NCI-H1417 treated with DMSO at 0.1 percent for 48 hours (cell line): Measurements from ENCODE around the gene MFSD12.
A peak's percentile ranks its signal among the peaks of the same experiment; 100 is the strongest.

Source experiments
- DNase-seq: peaks from one replicate; lab custom pipeline; 2025; lab: John Stamatoyannopoulos, UW

Gene MFSD12

DNA sequence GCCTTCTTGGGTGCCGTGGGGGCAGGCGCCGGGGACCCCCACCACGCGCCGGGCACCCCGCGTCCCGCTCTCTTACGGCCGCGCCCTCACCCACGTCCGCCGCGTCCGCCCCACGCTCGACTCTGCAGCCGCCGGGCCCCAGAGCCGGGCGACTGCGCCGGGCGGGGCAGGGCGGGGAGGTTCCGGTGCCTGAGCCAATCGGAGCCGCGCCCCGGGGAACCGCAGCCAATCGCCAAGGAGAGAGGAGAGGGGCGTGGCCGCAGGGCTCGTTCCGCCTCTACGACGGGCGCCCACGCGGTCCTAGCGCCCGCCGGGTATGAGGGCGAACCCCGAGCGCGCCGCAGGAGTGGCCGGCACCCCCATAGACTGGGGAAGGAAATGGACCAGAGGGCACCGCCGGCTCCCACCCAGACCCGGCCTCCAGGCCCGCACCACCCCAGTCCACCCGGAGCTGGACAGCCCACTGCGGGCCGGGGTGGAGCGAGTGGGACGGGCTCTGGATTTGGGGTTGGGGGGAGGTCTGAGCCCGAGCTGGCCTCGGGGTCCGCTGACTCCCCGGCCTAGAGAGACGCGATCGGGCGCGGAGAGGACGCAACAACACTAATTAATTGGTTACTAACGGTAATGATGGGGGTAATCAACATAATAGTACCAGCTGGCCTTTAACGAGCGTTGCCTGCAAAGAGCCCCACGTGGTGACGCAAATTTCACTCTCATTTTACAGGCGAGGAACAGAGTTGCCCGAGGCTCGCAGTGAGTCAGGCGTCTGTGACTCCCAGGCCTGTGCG, at the start of gene MFSD12:
Gene MFSD12, minus strand, starts transcription at position 126 of the 788 bp plus-strand sequence. CDS start 183 bp downstream, outside the sequence.
- peak; percentile 79 for DNase-seq

DNA sequence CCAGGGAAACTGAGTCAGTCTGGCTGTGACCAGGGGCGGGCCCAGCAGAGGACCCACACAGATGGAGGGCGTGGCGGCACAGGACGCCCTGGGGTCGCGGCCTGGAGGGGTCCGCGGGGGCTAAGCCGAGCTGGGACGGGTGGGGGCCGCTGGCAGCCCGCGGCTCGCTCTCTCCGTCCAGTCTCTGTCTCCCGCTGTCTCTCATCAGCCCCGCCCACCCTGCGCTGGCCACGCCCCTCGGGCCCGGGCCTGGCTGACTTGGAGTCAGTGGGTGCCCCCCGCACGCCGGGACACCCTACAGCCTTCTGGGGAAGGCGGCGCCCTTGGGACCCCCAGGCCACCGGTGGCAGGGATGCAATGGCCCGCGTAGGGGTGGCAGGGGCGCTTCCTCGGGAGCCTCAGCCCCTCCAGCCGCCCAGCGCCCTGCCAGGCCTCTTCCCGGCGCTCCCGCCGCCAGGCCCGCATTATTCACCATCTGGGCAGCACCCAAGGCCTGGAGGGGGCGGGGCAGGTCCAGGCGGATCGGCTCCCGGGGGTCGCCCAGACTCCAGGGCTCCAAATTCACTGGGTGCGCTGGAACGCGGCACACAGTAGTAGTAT, 49.4 kb upstream of the MFSD12 start, which contains the start of gene TBXA2R:
Gene TBXA2R, minus strand, starts transcription at position 186 of the 600 bp plus-strand sequence. CDS start 6,241 bp downstream, outside the sequence.
- no peak for DNase-seq

DNA sequence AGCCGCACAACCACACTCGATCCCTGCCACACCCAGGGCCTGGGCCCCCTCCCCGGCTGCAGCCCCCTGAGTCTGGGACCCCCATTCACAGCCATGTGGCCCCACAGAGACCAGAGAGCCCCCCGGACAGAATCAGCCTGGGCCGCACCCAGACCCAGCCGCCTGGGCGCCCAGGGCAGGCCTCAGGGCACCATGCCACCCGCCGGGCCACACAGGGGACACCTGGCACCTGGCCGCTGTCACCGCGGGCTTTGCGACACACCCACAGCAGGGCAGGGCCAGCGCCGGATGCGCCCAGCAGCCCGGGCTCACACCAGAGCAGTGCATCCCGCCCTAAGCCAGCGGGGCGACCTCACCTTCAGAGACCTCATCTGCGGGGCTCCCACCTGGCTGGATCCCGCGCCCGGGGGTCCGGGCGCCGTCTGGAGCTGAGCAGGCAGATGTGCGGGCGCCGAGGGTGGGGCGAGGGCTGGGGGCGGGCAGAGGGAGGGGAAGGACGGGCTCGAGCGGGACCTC, 48.8 kb upstream of the MFSD12 start:
- no peak for DNase-seq

DNA sequence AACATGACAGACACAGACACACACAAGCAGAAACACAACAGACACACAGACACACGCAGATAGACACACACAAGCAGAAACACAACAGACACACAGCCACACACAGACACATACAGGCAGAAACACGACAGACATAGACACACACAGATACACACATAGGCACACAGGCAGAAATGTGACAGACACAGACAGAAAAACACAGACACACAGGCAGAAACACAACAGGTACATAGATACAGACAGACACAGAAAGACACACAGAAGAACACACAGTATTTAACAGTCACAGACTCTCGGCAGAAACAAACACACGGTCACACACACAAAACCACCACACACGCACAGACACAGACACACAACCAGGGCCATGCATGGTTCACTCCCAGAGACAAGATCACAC, 48.4 kb upstream of the MFSD12 start:
- DNase-seq = no peak

DNA sequence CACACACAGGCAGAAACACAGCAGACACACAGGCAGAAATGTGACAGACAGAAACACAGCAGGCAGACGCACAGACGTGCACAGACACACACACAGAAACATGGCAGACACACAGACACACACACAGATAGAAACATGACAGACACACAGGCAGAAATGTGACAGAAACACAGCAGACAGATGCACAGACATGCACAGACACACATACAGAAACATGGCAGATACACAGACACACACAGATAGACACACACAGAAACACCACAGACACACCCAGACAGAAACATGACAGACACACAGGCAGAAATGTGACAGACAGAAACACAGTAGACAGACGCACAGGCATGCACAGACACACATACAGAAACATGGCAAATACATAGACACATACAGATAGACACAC, 48.0 kb upstream of the MFSD12 start:
- DNase-seq = no peak

DNA sequence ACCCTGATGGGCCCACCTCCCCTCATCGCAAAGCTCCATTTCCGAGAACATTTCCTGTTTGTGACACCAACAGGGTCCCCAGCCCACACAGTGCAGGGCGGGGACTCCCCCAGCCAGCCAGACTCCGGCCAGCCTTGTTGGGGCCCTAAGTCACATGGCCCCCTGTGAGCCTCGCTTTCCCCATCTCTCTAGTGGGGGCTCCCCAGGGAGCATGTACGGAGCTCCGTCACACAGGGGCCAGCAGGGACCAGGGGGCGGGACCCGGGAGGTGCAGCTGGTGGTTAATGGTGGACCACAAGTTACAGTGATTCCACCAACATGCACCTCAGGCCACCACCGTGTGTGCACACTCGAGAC, 47.6 kb upstream of the MFSD12 start:
- DNase-seq = no peak

DNA sequence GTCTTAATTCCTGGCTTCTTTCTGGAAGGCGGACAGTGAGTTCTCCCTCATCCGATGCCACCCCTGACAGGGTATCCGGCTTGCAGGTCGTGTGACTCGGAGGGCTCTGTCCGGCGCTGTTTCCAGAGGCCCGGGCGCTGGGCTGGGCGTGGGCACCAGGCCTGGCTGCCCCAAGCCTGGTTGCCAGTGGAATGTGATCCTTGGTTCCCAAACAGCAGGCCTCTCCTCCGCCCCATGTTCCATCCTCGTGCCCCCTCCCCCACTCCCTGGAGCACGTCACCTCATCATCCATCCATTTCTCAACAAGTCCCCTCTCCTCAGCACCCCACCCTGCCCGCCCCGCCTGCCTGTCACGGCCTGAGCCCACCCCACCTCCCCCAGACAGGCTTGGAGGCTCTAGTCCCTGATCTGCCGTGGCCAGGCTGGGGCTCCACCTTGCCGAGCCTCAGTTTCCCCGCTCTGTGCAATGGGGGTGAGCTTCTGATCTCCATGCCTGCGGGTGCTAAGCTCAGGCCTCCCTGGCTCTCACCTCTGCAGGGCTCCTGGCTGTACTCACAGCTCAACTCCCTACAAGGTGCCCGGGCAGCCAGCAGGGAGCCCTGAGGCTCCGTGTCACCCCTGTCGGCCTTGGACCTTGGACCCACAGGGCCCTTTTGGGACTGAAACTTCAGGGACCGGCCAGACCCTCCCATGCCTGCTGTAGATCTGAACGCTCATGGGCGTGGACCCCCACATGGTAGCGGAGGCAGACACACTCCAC, 47.0 kb upstream of the MFSD12 start:
- DNase-seq = no peak

DNA sequence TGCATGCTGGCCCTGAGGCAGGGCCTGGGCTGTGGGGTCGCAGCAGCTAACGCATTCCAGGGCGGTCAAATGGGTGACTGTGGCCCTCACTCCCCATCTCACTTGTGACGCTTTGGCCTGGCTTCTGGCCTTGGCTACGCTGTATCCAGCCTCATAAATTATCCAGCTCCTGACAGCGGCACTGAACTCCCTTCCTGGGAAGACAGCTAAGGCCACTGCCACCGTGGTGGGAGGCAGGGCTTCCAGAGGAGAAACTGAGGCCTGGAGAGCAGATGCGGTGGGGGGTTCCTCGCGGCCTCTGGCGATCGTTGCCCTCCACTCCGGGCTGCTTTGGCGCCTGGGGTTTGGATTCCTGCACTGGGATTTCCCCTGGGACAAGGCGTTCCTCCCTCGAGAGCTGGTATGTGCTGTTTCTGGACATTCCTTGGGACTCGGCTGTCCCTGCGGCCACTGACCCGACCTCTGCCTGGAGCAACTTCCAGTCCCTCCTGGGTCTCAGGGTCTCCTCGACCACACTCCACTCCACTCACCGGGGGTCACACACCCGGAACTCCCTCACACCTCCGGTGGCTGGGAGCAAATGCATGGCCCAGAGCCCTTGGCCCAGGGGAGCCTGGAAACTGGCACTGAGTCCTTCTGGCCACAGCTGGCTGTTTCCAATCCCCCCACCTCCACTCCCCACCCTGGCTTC, 45.9 kb upstream of the MFSD12 start:
- no peak for DNase-seq

DNA sequence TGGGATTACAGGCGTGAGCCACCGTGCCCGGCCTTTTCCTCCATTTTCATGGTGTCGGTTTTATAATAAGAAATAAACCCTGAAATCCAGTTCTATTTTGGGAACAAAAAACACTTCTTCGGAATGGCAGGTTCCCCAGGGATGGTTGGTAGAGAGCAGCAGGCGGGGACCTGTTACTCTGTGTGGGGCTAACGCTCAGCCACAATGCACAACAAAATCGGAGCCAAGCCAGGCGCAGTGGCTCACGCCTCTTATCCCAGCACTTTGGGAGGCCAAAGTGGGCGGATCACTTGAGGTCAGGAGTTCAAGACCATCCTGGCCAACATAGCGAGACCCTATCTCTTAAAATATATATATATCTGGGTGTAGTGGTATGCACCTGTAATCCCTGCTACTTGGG, 43.6 kb upstream of the MFSD12 start:
- no peak for DNase-seq

DNA sequence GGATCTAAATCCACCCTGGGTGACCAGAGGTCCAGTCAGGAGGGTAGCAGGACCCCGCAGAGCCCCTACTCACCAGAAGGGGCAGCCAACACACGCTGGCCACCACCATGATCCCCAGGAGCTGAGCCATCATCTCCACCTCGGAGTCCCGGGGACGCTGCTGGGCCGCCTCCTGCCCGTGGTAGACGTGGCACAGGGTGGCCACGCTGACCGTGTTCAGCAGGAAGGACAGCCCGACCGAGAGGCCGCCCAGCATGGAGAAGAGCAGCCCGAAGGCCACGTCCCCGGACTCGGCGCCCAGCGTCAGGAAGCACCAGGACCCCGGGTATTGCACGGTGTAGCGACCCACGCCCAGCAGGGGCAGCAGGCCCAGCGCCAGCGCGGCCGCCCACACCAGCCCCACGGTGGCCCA, 42.4 kb upstream of the MFSD12 start:
- no peak for DNase-seq

DNA sequence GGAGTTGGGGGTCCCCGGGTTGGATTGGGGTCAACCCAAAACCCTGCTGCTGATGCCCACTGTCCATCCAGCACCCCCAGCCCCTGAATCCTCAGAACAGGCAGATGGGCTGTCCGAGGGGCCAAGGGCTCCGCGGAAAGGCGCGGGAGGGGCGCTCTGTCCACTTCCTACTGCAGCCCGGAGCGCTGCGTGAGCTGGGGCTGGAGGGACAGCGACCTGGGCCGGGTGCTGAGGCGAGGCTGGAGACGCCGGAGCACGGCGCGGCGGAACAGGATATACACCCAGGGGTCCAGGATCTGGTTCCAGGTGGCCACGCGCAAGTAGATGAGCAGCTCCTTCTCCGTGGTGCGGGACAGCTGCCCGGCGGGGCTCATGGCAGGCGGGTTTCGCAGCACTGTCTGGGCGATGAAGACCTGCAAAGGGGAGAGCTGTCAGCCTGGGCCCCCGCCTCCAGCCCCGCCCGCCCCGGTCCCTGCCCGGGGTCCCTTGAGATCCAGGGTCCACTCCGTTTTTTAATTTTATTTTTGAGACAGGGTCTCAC, 38.2 kb upstream of the MFSD12 start:
- no peak for DNase-seq

DNA sequence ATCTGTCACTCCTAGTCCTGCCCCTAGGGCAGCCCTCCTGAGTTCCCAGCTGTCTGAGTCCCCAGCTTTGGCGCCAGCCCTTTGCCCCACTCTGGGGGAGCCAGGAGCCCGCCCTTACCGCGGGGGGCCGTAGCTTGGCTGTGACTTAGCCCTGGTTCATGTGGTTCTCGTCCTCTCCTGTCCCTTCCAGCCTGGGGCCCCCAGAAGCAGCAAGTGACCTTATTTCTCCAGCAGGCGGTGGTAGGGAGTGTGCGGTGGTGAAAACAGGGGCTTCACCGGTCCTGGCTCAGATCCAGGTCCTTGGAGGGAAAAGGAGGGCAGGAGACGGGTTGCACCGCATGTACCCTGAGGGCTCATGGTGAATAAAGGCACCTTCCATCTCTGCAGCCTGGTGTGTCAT, 35.8 kb upstream of the MFSD12 start:
- no peak for DNase-seq

DNA sequence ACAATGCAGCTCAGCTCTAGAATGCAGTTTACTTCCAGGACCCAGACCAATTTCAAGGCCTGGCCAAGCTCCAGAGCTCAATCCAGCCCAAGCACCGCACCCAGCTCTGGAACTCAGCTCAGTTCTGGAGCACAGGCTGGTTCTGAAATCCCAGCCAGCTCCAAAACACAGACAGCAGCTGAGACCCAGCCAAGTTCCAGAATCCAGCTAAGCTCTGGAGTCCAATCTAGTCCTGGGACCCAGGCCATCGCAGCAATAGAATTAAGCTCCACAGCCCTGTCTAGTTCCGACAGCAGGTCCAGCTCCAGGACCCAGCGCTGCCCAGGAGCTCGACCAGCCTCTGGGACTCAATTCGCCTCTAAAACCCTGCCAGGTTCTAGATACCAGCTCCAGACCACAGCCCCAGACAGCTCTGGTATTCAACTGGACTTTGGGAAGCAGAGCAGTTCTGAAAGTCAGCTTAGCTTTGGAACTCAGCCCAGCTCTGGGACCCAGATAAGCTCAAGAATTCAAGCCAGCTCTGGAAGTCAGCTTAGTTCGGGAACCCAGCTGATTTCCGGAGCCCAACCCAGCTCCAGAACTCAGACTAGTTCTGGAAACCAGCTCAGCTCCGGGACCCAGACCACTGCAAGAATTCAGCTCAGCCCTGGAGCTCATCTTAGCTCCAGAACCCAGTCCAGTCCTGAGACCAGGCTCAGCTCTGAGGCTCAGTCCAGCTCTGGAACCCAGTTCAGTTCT, 34.7 kb upstream of the MFSD12 start:
- no peak for DNase-seq

DNA sequence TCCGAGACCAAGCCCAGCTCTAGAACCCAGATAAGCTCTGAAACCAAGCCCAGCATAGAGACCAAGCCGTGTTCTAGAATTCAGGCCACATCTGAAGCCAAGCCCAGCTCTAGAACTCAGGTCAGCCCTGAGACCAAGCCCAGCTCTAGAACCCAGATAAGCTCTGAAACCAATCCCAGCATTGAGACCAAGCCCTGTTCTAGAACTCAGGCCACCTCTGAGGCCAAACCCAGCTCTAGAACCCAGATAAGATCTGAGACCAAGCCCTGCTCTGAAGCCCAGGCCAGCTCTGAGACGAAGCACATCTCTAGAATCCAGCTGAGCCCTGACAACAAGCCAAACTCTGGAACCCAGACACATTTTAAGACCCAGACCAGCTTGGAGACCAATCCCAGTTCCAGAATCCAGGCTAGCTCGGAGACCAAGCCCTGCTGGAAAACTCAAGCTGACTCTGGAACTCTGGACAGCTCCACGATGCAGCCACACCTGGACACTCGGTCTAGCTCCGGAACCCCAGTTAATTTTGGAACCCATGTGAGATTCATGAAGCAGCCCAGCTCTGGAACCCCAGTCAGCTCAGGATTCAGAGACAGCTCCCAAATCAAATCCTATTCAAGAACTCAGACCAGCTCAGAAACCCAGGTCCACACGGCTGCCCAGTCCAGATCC, 33.7 kb upstream of the MFSD12 start:
- DNase-seq = no peak

DNA sequence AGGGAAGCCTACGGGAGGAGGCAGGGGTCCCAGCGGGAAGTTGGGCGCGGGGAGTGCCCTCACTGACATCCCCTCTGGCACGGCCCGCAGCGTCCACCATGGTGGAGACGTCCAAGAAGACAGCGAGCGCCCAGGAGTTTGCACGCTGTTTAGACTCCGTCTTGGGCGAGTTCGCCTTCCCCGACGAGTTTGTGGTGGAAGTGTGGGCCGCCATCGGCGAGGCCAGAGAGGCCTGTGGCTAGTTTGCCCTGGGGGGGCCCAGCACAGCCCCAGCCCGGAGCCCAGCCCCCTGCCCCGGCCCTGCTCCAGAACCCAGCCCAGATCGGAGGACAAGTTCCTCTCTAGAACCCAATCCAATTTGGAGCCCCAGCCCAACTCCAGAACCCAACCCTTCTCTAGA, 32.6 kb upstream of the MFSD12 start:
- no peak for DNase-seq

DNA sequence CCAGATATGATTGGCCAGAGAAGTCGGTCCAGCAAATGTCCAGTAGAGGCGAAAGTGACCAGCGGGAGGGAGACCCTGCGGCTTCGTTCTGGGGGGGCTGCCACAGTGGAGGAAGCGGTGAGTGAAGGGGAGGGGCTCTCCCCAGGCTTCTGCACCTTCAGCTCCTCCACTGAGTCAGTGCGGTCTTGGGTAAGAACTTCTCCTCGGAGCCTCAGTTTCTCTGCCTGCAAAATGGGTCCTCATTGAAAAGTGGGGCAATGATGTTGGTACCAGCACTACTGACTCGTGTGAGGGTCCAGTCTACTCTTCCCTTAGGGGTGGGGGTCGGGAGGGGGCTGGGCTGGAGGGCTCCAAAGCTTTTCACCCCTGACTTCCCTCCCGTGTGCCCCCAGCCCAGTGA, 32.1 kb upstream of the MFSD12 start:
- no peak for DNase-seq

DNA sequence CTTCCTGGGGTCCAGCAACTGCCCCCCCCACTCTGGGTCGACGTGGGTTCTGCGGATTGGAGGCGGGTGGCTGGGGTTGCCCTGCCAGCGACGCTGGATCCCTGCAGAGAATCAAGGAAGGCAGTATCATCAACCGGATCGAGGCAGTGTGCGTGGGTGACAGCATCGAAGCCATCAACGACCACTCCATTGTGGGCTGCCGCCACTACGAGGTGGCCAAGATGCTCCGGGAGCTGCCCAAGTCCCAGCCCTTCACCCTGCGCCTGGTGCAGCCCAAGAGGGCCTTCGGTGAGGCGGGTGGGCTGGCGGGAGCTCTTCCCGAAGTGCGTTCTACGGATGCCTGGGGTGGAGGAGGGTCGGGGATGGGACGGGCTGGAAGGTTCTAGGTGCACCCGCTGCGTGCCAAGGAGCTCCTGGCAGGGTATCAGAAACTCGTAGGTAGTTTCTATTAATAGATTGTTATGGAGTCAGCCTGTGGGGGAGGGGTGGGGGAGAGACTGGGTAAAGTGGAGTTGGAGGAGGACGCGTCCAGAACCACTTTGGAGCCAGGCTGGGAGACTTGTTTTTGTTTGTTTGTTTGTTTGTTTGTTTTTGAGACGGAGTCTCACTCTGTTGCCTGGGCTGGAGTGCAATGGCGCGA, 29.4 kb upstream of the MFSD12 start:
- no peak for DNase-seq

DNA sequence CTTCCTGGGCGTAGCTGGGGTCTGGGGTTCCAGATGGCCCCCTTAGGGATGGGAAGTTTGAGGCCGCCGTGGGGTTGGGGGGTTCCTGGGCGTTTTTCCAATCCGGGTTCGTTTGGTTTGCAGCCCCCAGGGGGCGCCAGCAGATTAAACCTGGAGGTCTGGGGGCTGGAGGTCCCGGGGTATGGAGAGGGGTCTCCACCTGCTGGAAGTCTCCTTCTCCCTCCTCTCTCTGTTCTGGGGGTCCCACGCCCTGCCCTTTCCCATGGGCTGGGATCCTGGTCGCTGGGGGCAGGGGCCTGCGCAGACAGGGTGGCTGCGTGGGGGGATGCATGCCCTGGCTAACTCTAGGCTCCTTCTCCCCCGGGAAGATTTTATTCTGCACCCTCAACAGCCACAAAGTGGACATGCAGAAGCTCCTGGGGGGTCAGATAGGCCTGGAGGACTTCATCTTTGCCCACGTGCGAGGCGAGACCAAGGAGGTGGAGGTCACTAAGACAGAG, 28.8 kb upstream of the MFSD12 start:
- no peak for DNase-seq

DNA sequence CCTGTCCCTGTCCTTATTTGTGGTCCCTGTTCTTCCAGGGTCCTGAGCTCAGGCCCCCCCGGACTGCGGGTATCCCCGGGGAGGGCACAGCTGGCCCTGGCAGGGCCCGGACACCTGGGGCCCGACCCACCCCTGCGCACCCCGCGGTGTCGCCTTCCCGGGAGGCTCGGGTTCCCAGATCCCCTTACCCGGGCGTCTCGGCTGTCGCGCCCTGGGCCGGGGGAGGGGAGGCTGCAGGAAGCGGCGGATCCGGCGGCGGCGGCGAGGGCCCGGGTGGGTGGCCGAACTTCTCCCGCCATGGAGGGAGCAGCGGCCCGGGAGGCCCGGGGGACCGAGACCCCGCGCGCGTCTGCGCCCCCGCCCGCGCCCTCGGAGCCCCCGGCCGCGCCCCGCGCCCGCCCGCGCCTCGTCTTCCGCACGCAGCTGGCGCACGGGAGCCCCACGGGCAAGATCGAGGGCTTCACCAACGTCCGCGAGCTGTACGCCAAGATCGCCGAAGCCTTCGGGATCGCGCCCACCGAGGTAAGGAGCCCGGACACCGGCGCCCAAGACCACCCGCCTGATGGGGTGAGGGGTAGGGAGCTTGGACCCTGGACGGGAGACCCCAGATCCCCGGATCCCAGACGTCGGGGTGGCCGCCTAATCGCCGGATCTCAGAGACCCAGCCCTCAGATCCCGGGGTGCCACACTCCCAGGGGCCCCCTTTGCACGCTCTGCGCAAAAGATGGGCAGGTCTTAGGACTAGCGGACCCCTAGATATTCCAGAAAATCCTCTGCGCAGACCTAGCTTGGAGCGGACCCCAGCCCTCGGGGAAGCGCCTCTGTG, 28.1 kb upstream of the MFSD12 start, which contains the start of gene GIPC3:
Gene GIPC3, plus strand, starts transcription at position 178 of the 826 bp plus-strand sequence. Its CDS starts 120 bp downstream, at position 298.
- DNase-seq = no peak
